Lower leg skin (tissue), 4 donors: ENCODE measurements around the gene GJC1. TPM values are rescaled to one million over a fixed set of nuclear protein-coding genes. Genes with fewer than 3 reads are reported as not detected.
A peak's percentile ranks its signal among the peaks of the same experiment; 100 is the strongest.

Experiments
- DNase-seq, 2 donors: peaks; one replicate each; pipeline ENCODE4 v3.0.0-alpha.2; 2019; ENCODE audit warnings: low spot score in 2 of 2
- H3K4me3 ChIP-seq: fragments of 200-600 bp; sonication (generic); 2 replicates; pipeline ENCODE4 v1.5.1; 2017; ENCODE audit warnings: mild to moderate bottlenecking, low read depth; ENCODE audit not compliant: poor library complexity, severe bottlenecking
- POLR2A ChIP-seq, 2 donors: fragments of 450-650 bp; IDR thresholded peaks; one replicate each; pipeline ENCODE4 v1.6.1; 2016 to 2017; ENCODE audit warnings: antibody characterized with exemption in 2 of 2, mild to moderate bottlenecking in 1 of 2, moderate library complexity in 1 of 2
- WGBS, 2 donors: methylation state at CpG; one replicate each; pipeline ENCODE4 v1.1.5; 2018; 5-methylcytosine and 5-hydroxymethylcytosine counted together
- intact Hi-C: fragments of 100-400 bp; cut with DNase I; formaldehyde crosslinking; loops from one replicate; pipeline ENCODE4 v1.15.0; 2023; ENCODE audit warnings: low total_unique reads
- total RNA-seq, 4 donors: library from RNA; depleted of rRNA; stranded (reverse); fragments of >200 nt; gene quantifications; one replicate each; pipeline ENCODE4 v1.1.0, GENCODE V29; 2016
- TF ChIP-seq, protein P1 (sequence below), 3 donors: fragments of 450-650 bp; IDR thresholded peaks; one replicate each; pipeline ENCODE4 v1.5.1; 2016; ENCODE audit warnings: antibody characterized with exemption in 3 of 3, mild to moderate bottlenecking in 3 of 3, moderate library complexity in 2 of 3

Gene GJC1
- total RNA-seq, 4 donors from 2014 or later: 0.25 to 4.6 (median 1.6) TPM

GRCh38 chr17:44775838-44776621, 54.1 kb downstream of the GJC1 start:
- no peak overlapping the region for H3K4me3 ChIP-seq
- WGBS, 2 donors: 9% methylated on average over 41 to 43 of the region's 43 CpGs
- DNase-seq: peak; percentile 34 to 90
- intact Hi-C loops: loop anchor here (2.0 kb wide), 1 partner anchor 87 kb away; no protein-coding TSS in a partner anchor
- TF ChIP-seq, protein P1, sequence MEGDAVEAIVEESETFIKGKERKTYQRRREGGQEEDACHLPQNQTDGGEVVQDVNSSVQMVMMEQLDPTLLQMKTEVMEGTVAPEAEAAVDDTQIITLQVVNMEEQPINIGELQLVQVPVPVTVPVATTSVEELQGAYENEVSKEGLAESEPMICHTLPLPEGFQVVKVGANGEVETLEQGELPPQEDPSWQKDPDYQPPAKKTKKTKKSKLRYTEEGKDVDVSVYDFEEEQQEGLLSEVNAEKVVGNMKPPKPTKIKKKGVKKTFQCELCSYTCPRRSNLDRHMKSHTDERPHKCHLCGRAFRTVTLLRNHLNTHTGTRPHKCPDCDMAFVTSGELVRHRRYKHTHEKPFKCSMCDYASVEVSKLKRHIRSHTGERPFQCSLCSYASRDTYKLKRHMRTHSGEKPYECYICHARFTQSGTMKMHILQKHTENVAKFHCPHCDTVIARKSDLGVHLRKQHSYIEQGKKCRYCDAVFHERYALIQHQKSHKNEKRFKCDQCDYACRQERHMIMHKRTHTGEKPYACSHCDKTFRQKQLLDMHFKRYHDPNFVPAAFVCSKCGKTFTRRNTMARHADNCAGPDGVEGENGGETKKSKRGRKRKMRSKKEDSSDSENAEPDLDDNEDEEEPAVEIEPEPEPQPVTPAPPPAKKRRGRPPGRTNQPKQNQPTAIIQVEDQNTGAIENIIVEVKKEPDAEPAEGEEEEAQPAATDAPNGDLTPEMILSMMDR (IDR thresholded peaks at IDR 0.05): no peak
- TF ChIP-seq POLR2A (IDR thresholded peaks at IDR 0.05): no peak

DNA sequence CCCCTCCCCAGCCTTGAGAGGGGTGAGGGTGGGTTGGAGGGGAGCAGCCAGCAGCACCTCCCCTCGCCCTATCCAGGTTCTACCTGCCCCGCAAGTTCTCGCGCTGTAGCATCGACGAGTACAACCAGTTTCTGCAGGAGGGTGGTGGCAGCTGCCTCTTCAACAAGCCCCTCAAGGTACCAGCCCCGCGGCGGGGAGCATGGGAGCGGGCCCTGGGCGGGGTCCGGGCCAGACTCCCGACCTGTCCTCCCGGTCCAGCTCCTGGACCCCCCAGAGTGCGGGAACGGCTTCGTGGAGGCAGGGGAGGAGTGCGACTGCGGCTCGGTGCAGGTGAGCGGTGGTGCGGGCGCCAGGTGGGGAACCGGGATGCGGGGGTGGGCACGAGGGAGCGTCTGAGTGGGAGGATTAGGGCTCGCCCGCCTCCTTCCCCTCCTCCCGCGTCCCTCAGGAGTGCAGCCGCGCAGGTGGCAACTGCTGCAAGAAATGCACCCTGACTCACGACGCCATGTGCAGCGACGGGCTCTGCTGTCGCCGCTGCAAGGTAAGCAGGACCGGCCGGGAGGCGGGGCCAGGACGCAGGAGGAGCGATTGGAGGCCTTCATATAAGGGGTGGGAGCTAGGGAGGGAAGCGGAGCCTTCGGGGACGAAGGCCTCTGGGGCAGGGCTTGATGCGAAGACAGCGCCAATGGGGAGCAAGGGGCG, 54.8 kb downstream of the GJC1 start:
- peak overlapping the region; percentile 19 for H3K4me3 ChIP-seq
- WGBS, 2 donors: 1% methylated on average over 36 to 48 of the region's 50 CpGs
- TF ChIP-seq, protein P1 (IDR thresholded peaks at IDR 0.05): no peak
- no peak for TF ChIP-seq POLR2A (IDR thresholded peaks at IDR 0.05)
- intact Hi-C loops: loop anchor here (2.0 kb wide), 1 partner anchor 88 kb away; no protein-coding TSS in a partner anchor
- peak; percentile 96 to 99 for DNase-seq

- peak overlapping the region; percentile 19 for H3K4me3 ChIP-seq
- TF ChIP-seq, protein P1 (IDR thresholded peaks at IDR 0.05): peak in 1 of 3 donors; percentile 98
- TF ChIP-seq POLR2A (IDR thresholded peaks at IDR 0.05): no peak
- intact Hi-C loops: loop anchor here (2.0 kb wide), 1 partner anchor 88 kb away; no protein-coding TSS in a partner anchor
- DNase-seq: peak; percentile 82 to 97
- 18 to 24% methylated on average over 37 to 41 of the region's 42 CpGs for WGBS, 2 donors
Measured at GRCh38 chr17:44774271-44775135, 55.6 kb downstream of the GJC1 start.

GRCh38 chr17:44773140-44773539, 56.9 kb downstream of the GJC1 start:
- no peak for TF ChIP-seq POLR2A (IDR thresholded peaks at IDR 0.05)
- TF ChIP-seq, protein P1 (IDR thresholded peaks at IDR 0.05): no peak
- intact Hi-C loops: no loop called here
- H3K4me3 ChIP-seq: no peak overlapping the region
- 65 to 67% methylated on average over 5 to 6 of the region's 6 CpGs for WGBS, 2 donors
- no peak for DNase-seq

GRCh38 chr17:44772308-44773045, 57.6 kb downstream of the GJC1 start:
- no peak for DNase-seq
- intact Hi-C loops: no loop called here
- 59 to 64% methylated on average over 16 to 21 of the region's 21 CpGs for WGBS, 2 donors
- no peak for TF ChIP-seq POLR2A (IDR thresholded peaks at IDR 0.05)
- TF ChIP-seq, protein P1 (IDR thresholded peaks at IDR 0.05): no peak
- no peak overlapping the region for H3K4me3 ChIP-seq
